ENCODE results near the gene CYTH1.
A peak's percentile ranks its signal among the peaks of the same experiment; 100 is the strongest.
"Not testable (repeated sequence)": the region's sequence is repeated elsewhere in the genome, so short reads cannot be mapped to it uniquely, and the experiment has no call there.

The CYTH1 gene

GRCh38 chr17:78785663-78786057, 3.6 kb upstream of the CYTH1 start:
- no peak for DNase-seq

GRCh38 chr17:78785011-78785662, 3.1 kb upstream of the CYTH1 start:
- no peak for DNase-seq

GRCh38 chr17:78784352-78784751, 2.3 kb upstream of the CYTH1 start:
- no peak for DNase-seq

- no peak for DNase-seq
Observed at GRCh38 chr17:78783711-78784324, 1.7 kb upstream of the CYTH1 start.

DNA sequence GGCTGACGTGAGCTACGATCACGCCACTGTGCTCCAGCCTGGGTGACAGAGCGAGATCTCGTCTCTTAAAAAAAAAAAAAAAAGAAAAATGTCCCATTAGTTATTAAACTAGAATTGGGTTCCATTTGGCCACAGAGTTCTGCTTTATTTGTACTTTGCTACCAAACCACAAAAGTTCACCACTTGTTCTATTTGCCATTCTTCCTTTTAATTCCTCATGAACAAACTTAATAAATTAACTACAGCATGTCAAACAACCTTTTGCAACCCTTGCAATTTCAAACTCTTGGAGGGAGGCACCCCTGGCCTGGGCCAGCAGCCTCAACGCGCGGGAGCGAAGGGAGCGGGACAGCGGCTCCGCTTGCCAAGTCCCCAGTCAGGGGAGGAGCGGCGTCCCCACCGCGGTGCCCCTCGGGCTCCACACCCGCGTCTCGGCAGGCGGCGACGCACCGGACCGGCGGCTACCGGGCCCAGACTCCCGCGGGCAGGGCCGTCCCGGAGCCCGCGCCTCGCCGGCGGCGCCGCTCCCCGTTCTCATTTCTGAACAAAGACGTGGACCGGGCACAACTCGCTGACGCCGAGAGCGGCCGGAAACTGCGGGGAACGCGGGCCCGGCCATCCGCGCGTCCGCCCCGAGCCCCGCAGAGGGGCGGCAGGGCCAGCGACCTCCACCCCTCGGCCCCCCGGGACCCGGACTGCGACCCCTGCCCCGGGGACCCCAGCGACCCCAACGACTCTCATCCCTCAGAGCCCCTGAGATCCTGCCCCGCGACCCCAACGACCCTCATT, 775 bp downstream of the CYTH1 start:
- DNase-seq, result peak; percentile 63

DNA sequence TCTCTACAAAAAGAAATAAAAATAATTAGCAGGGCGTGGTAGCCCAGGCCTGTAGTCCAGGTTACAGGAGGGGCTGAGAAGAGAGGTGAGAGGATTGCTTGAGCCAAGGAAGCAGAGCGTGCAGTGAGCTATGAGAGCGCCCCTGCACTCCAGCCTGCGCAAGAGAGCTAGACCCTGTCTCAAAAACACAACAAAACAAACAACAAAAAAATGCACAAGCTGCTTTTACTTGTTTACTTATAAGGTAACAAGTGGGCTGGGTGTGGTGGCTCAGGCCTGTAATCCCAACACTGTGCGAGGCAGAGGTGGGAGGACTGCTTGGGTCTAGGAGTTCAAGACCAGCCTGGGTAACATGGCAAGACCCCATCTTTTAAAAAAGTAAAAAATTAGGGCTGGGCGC, 1.7 kb downstream of the CYTH1 start:
- no peak for DNase-seq

- DNase-seq, result peak; percentile 63
Observed at GRCh38 chr17:78779850-78780249, 2.2 kb downstream of the CYTH1 start.

DNA sequence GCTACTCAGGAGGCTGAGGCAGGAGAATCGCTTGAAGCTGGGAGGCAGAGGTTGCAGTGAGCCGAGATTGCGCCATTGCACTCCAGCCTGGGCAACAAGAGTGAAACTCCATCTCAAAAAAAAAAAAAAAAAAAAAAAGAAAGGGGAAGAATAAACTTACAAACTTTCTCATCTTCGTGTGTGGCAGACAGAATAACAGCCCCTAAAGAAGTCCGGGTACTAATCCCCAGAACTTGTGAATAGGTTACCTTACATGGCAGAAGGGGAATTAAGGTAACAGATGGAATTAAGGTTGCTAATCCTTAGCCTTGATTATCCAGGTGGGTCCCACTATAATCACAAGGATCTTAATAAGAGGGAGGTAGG, 2.8 kb downstream of the CYTH1 start:
- not testable (repeated sequence) for DNase-seq

DNA sequence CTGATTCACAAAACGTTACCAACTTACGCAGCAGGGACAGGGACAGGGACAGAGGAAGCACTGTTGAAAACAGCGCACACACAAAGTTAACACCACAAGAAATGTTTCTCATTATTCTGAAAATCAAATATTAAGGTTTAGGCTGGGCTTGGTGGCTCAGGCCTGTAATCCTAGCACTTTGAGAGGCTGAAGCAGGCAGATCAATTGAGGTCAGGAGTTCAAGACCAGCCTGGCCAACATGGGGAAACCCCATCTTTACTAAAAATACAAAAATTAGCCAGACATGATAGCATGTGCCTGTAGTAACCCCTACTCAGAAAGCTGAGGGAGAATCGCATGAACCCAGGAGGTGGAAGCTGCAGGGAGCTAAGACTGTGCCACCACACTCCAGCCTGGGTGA, 4.2 kb downstream of the CYTH1 start:
- no peak for DNase-seq

- peak; percentile 83 for DNase-seq
Observed at GRCh38 chr17:78774956-78775571, 7.0 kb downstream of the CYTH1 start.

GRCh38 chr17:78774453-78774852, 7.6 kb downstream of the CYTH1 start:
- DNase-seq, result peak; percentile 45

DNA sequence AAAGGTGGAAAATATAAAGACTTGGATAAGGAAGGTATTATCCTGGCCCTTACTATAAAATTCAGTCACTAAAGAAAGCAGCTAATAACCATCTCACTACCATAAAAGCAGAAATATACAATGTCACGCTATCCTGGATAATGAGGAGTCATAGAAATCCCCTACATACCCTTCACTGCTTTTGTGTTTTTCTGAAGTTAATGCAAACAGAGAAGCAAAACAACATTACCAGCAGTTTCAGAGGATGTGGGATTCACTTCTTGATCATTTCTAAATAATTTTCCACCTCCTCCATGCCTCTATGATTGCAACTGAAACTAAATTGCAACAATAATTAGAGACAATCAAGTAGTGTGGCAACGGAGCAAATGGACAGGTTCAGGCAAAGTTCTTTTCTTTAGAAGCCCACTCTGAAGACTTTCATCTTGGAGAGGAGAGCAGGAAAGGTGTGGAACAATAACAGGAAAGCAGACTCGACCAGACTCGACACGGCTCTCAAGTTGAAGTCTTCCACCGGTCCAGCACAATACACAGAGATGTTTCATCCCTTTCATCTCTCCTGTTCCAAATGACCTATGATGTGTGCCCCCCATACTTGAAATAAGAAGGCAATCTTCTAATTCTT, 10.2 kb downstream of the CYTH1 start:
- DNase-seq, result no peak

DNA sequence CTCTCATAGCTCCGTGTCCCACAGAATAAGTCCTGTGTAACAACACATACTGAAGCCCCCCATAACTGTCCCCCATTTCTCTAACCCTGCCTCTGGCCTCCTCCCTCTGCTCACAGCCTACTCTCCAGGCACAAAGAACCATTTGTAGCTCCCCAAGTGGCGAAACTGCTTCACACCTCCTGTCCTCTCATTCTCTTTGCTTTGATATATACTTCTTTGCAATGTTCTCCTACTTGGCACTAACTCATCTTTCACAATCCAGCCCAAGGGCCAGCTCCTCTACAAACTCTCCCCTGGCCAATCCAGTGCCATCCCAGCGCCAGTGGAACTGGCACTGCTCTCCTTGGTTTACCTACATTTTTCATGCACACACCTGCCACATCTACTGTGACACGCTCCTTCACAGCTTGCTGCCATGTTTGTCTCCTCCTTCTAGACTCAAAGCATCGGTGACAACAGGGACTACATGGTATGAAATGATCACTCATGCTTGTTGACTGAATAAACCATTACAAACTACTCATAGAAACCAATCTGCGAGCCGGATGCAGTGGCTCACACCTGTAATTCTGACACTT, 12.8 kb downstream of the CYTH1 start:
- DNase-seq, result no peak

DNA sequence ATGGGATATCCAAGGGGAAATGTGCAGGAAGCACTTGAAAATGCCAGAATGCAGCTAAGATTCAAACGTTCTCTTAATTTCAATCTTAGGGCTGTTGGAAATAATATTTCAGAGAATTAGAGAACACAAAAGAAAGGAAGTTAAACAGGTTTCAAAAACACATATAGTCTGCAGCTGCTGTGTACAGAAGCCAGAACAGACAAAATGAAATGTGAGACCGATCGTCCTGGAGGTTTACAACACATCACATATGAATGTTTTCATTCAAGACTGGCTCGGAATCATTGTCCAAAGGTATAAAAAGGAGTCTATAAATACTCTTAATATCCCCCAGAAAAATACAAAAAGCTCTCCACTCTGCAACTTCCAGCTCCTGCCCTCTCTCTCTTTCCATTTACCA, 14.3 kb downstream of the CYTH1 start:
- no peak for DNase-seq

DNA sequence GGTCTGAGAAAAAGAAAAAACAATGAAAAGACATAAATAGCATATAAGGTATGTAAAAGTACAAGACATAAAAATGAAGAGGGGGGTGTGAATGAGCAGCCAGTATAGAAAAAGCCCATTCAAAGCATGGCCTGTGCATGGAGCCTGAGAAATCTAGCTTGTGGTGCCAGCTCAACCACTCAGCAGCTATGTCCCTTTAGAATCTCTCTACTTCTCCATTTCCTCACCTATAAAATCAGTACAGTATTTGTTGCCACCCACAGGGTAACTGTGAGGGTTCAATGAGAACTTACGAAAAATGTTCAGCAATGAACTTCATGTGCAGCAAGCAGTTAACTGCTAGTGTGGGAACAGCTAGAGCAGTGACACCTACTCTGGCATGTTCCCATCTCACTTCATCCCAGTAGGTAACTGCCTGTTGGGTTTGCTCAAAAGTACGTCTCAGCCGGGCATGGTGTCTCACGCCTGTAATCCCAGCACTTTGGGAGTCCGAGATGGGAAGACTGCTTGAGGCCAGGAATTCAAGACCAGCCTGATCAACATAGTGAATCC, 15.3 kb downstream of the CYTH1 start:
- no peak for DNase-seq

GRCh38 chr17:78766225-78766624, 15.8 kb downstream of the CYTH1 start:
- no peak for DNase-seq

DNA sequence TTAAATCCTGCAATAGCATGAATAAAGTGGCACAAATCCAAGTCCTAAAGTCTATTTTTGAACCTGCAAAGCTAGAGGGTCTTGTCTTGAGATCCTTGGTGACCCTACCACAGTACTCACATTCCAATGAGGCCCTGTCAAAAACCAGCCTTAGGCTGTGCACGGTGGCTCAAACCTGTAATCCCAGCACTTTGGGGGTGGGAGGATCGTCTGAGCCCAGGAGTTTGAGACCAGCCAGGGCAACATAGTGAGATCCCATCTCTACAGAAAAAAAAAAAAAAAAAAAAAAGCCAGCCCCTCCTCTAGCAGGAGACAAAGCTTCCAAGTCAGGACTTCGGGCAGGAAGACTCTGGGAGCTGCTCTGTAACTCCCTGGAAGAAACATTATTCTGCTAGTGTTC, 16.3 kb downstream of the CYTH1 start:
- DNase-seq, result no peak

DNA sequence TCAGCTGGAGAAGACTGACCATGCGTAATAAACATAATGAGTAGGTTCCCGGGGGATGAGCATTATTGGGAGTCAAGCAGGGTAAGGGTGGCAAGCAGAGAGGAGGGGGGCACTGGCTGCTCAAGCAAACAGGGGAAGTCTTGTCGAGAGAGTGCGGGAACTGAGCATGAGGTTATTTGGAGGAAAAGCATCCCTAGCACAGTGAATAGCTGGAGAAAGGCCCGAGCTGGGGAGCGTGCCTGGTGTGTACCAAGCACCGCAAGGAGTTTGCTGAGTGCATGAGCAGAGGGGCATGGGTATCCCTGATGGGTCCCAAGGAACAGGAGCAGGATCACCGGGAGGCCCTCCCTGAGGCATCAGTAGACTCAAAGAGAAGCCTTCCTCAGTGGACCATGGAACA, 17.2 kb downstream of the CYTH1 start:
- DNase-seq, result no peak

GRCh38 chr17:78763561-78763960, 18.5 kb downstream of the CYTH1 start:
- DNase-seq, result no peak

DNA sequence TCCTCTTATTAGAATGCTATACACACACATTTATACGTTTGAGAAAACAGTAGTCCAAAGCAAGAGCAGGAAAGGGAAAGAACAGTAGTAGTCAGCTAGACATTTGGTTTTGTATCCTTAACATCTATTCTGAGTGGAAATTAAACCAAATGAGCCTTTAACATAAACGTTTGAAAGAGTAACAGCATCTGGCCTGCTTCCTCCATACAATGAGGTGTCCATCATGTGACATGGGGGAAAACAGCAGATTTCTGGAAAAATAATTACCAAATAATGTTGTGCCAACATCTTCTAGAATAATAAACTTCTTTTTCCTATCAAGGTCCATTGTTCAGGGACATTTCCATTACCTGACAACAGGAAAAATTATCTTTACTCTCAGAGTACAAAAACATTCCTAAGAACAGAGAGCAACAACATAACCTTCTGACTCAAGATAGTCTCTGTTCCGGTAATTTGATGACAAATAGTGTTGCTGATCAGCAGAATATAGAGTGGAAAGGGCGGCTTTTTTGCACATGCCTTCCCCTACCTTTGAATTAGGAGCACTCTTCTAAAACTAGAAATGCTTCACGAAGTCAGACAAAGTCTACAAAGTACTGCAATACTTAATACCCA, 20.2 kb downstream of the CYTH1 start:
- DNase-seq, result no peak

DNA sequence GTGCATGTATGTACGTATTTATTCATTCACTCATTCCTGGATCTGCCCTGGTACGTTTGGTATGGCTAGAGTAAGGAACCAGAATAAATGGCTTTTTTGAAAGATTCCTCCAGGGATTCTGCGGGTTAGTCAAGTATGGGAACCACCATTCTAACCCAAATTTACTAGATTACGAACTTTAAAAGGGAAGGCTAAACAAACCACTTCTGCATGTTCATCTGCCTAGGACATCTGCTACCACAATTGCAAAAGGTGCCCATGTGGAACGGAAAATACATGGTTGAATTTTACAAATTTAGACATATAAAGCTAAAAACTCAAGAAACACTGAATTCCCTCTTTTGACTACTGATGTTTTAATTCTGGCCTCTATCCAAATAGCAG, 22.1 kb downstream of the CYTH1 start:
- DNase-seq, result no peak
